Colon (tissue), 2 donors: ENCODE measurements around the gene TSHZ1.
A peak's percentile ranks its signal among the peaks of the same experiment; 100 is the strongest.

ENCODE experiments used
- FAIRE-seq: peaks from 2 replicates; lab custom pipeline; 2012; peaks lifted over from hg19 to GRCh38; lab: Jason Lieb, UNC
- donor health status: control.
- donor health status: control.

The TSHZ1 gene

DNA sequence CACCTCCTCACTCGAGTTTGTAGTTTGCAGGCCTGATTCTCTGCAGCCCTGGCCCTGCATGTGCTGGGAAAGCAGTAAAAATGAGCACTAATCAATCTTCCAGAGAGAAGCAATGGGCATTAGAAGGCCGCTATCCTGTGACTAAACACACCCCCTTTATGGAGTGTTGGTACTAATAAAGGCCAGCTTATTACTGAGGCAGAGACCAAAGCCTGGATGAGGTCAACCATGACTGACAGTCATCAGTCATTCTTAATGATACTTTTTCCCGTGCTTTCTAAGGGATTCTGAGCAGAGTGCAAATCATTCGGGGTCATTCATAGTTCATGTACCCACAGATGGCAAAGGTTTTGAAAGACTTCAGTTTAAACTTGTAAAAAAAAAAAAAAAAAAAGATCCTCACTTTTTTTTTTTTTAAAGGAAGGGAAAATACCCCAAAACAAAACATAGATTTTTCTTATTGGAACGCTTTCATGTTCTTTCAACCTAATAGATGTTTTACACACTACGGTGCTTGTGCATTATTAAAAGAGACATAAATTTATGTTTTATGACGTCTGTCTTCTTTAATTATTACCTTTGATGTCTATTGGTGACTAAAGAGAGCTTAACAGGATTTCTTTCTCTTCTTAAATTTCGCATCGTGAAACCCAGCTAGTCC, 13.2 kb downstream of the TSHZ1 start:
- no peak for FAIRE-seq

DNA sequence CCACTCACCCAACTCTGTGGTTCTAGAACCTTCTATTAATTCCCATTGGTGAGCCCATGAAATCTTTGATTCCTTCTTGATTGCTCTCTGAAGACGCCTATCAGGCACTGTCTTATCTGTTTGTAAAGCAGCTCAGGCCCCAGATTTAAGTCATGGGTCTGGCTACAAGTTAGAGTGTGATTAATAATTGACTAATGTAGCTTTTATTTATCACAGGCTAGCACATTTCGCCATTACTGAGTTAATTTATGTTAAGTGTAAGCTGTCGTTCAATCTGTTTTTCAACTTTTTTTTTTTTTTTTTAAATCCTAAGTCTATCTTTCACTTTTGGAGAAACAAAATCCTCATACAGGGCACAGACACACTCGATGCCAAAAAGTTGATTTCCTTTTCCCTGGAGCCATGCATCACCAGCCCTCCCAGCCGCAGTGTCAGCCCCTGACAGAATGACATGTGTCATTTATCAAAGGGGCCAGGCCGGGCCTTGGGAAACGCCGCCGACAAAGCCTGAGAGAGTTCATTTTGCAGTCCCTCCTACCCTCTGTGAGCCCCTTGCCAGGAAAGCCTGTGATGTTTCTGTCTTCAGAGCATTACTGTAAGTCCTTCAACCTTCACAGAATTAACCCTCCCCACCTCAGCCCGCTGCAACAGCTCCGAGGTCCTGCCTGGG, 15.8 kb downstream of the TSHZ1 start:
- no peak for FAIRE-seq

DNA sequence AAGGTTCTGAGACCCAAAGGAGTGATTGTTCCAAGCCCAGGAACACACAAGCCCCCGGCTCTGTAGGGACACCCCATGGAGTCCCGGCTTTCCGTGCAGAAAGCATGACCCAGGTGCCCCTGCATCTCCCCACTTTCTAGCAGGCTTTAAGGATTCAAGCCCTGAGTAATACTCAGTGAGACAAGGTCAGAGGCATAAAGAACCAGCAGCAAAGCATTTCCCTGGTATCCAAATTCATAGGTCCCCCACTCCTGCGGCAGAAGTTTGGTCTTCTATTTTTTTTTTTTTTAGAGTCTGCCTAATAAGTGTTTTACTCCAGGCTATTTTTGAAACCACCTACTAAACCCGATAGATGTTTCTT, 16.3 kb downstream of the TSHZ1 start:
- no peak for FAIRE-seq

DNA sequence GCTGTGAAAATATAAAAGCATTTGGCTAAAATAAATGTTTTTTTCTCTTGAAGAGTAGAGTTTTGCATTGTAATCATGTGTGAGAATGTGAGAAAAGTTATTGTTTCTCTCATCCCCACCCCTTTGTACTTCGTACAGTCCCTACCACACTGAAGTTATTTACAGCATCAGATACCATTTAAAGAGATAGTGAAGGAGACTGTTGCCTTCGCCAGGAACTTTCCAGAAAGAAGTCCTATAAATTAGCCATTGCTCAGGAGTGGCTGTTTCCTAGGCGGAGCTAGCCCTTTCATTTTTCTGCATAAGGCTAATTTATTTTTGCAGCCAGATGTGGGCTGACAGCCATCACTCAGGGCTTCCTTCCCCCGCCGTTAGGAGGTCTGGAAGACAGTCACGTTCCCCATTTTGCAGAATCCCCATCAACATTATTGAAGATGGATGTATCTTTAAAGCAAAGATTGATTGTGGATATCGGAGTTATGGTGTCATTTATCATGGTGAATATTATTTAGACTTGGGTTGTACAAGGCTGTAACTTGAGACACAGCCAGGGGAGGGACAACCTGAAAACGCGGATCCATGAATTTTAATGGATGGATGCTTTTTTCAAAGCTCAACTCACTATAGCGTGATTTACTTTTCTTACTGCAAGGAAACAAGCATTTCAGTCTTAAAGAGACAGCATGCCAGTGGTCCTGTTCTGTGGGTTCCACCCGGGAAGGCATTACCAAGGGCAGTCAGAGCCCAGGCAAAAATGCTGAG, 17.1 kb downstream of the TSHZ1 start:
- no peak for FAIRE-seq

DNA sequence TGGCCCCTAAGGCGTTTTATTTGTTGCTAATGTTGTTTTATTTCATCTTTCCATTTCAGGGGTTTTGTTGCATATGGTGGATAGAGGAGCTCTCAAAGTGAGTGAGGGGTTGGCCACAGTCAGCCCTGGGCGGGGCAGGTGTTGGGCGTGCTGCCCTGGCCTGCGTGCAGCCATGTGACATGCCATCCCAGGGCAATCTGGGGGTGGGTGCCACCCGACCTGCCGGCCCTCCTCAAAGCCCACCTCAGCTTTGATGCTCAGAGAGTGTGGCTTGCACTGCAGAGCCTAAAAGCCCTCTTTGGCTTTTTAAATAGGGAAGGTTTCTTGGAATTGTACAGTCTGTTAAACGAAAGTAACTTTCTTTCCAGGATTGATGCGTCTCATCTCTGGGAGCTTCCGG, 18.4 kb downstream of the TSHZ1 start:
- no peak for FAIRE-seq

DNA sequence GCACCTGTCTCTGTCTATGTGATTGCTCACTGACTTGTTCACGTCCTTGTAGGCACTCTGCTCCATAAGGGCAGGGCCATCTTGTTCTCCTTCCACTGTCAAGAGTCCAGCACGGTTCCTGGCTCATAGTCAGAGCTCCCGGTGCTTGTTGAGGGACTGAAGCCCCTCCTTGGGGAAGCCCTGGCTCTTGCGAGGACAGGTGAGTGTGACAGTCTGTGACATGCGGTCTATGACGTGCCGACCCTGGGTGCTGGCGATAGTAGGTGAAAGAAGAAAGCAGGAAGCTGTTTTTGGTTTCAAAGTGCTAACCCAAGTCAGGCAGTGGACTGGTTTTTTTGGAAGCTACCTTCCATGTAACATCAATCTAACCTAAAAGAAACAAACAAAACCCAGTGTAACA, 18.8 kb downstream of the TSHZ1 start:
- FAIRE-seq: no peak

DNA sequence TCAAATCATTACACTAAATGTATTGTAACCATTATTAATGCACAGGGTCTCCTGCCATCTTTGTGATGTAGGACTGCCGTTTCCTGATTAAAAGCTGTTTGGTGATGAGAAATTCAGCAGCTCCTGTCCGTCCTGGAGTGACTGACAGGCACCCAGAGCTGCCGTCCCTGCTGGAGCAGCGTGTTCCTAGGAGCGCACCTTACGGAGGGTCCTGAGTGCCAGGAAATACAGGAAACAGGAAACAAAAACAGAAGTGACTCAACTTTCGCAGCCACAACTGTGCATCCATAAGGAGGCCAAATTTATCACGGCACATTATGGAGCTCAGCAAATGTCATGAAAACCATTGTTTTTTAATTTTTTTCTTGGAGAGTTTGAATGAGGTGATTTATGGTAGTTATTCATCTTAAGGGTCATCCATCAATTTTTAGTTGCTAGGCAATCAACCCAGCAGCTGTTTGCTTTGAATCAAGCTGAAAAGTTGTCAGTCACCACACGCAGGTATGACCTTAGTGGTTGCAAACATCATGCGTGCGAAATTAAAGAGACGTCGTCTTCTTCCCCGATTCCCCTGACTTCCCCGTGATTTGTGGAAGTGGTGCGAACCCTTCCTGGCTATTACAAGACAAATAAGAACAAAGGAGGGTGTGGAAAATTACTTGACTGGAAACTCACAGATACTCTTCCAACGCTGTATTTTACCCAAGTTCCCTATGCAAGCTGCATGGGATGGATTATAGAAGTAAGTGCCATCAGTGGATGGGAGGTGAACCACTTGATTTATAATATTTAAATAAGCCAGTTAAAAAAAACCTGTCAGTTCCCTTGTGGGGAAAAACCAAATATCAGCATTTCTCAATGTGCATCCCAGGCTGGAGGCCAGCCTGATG, 19.8 kb downstream of the TSHZ1 start:
- FAIRE-seq: no peak

DNA sequence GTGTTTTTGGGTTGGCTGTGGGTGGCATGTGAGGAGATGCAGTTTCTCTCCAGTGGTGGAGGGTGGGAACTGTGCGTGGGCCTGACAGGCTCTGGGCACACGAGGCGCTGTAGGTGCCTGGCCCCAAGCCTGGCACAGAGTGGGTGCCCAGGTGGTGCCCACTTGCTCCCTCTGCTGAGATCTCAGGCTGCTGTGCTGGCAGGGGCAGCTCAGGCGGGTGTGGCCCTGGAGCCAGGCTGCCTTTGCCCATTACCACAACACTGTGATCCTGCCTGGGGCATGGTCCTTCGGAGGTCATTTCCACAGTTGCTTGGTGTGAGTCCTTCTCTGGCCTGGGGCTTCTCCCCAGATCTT, 20.4 kb downstream of the TSHZ1 start:
- no peak for FAIRE-seq

DNA sequence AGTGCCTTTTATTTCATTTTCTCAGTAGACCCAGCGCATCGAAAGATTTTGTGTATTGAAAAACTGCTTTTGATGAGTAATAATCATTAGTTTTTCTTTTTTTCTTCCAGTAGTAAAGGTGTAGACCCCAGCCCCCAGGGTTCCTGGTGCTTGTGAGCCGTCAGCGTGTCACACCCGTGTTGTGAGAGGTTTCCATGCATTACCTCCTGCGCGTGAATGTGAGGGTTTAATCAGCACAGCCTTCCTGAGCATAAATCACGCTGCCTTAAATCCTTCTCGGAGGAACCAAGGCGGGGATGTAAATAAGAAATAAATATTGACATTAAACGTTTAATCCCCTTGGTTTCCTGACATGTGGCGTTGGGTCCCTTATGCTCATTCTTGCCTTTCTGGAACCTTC, 24.3 kb downstream of the TSHZ1 start:
- no peak for FAIRE-seq

DNA sequence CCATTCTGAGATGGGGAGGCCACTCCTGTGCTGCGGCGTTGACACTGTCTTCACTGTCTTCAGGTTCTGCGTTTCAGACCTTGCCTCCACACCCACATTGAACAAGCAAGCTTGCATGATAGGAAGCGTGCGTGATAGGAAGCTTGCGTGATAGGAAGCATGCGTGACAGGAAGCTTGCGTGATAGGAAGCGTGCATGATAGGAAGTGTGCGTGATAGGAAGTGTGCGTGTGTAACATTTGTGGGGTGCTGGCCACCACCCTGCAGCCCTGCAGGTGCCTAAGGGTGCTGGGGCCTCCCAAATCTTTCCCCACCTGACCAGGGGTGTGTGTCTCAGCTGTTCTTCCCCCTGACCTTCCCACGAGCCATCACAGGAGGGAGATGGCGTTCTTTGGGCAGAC, 25.3 kb downstream of the TSHZ1 start:
- no peak for FAIRE-seq

DNA sequence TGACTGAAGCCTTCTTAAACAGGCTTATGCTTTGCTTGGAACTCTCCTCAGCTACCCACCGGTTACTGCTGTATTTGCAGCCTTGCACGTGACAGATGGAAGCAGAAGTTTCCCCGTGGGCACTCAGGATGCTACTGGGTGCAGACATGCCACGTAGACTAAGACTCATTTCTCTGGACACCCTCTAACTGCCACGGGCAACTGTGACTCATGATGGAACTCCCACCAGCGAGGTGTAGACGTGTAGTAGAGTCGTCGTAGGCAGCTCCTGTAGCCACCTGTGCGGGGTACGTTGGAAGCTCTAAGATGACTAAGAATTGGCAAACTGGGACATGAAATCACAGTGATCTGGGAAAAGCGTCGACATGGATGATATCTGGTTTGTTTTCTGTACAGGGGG, 27.5 kb downstream of the TSHZ1 start:
- no peak for FAIRE-seq

DNA sequence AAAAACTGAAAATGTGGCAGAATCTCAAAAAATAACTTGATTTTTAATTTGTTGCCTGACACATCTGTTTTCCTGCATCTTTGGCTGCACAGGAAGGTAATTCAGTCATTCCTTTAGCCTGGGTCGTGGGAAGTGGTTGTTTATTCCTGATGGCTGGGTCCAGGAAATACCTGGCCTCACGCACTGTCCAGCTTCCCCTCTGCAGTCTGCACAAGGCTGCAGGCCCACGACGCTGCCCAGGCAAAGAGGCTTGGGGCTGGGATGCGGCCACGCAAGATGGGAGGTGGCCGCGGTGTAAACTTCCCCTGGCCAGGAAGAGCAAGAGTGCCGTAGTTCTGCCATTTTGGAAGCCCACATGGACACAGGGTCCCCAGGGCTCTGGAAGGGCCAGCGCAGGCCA, 28.2 kb downstream of the TSHZ1 start:
- no peak for FAIRE-seq

DNA sequence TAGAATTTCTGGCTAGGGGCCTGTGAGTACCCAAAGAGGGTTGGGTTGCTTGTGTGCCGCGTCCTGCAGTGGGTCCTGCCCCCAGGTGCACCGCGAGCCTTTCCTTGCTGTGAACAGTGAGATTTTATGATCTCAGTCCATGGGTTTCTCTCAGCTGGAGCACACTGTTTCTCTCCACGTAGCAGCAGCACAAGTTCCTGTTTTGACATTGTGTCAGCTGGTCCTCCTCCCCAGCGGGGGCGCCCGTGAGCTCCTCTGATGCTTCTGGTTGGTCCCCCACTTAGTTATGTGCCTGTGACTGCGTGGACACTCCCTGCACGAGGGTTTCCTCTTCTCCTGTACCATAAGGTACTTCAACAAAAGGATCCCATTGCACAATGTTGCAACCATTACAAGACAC, 29.8 kb downstream of the TSHZ1 start:
- FAIRE-seq: no peak

DNA sequence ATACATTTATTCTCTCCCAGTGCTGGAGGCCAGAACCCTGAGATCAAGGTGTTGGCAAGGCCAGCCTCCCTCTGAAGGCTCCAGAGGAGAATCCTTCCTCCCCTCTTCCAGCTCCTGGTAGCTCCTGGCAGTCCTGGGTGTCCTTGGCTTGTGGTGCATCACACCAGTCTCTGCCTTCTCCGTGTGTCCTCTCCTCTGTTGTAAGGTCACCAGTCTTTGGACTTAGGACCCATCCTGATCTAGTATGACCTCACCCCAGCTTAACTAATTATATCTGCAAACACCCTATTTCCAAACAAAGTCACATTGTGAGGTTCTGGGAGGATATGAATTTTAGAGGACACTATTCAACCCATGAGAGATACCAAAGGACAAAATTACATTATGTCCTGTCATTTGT, 31.1 kb downstream of the TSHZ1 start:
- no peak for FAIRE-seq

DNA sequence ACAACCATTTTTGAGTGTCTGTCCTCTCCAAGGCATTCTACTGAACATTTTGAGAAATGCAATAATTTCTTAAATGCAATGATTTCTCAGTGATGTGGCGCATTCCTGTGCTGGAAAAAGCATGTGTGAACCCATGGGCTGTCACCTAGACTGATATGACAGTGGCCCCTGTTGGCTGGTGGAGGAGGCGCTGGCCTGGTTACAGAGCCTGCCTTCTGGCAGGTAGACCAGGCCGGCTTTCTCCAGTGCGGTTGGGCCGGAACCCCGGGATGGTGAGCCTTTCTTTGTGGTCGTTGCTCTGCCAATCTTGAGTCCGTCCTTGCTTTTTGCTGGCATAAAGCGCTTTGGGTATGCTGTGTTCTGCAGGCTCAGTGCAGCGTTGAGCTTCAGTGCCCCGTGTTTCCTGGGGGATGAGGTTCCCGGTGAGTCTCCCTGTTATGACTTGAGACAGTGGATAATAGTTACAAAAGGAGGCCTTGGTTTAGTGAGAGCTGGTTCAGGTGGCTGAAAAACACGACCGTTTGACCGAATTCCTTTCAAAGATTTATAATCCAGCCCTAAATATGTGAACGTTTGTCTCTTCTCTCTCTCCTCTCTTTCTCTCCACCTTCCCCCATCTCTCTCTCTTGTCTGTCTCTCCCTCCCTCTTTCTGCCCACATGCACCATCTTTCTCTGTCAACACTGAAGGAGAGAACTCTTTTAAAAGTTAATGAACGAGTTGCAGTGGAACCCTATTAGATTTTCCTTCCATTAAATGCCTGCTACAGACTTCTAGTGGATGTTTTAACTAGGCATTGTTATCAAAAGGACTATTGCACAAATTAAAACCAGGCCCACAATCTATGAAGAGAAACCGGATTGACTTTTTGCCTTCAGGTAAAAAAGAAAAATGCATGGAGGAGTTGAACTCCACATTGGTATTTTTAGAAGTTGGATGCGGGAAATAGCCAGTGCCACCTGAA, 34.0 kb downstream of the TSHZ1 start:
- FAIRE-seq: no peak

DNA sequence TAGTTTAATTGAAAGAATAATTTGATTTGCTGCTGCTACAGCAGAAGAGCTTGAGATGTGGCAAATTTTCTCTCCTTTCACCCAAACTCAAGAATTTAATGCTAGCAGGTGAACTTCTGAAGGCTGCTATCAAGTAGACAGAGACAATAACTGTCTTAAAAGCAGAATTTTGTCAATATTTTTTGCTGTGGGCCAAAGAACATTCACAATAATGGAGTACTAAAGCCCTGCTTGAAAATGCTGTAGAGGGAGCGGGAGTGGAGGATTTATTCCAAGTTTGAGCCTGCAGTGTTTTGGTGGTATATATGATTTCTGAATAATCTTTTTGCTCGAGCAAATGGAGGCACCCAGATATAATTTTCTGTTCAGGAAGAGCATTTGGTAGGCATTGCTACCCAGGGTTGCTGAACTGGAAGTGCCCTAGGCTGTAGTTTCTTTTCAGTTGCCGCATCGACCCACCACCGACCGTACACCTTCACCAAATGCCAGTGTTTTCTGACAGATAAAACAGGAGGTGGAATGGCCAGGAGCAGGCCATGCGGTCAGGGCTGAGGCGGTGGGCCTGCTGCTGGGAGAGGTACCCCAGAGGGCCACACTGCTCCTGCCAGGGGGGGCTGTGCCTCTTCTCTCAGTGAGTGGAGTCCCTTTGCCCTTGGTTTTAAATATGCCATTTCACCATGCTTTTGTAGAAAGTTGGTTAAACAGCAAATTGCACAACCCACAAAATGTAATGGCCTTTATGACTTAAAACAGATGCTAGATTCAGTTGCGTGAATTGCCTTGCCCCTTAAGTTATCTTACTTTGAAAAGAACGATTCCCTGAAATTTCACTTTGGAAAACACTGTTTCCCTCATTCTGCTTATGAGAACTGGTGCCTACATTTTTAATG, 36.4 kb downstream of the TSHZ1 start:
- FAIRE-seq: no peak

DNA sequence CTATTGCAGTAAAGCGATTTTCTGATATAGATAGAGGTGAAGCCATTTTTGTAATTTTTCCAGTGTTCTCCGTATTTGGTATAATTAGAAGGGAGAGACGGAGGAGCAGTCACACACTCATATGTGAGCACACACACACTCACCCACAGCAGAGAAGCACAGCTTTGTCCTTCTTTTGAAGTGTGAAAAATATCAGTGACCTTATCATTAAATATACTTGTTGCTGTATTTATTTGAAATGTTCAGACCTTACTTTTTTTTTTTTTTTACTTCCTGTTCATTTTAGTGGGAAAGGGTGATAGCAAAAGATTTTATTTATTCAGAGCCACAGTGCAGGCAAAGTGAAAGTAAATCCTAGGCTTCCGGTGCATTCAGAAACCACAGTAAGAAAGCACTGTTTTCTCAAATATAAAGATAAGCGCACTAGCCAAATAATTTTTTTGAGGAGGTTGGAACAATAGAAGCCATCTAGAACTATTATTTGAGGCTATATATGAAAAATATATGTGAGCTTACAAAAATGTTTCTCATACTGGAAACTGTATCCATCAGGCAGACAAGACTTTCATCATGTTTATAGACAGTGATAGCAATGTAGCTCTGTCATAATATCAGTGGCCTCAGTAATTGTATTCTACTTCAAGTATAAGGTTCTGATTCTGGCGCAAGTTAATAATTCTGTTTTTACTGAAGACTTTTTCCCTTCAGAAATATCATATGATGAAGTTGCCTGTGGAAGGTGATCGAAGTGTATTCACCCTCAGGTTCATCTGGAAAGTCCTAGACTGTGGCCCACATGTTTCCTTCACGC, 37.2 kb downstream of the TSHZ1 start:
- FAIRE-seq: peak; percentile 57

DNA sequence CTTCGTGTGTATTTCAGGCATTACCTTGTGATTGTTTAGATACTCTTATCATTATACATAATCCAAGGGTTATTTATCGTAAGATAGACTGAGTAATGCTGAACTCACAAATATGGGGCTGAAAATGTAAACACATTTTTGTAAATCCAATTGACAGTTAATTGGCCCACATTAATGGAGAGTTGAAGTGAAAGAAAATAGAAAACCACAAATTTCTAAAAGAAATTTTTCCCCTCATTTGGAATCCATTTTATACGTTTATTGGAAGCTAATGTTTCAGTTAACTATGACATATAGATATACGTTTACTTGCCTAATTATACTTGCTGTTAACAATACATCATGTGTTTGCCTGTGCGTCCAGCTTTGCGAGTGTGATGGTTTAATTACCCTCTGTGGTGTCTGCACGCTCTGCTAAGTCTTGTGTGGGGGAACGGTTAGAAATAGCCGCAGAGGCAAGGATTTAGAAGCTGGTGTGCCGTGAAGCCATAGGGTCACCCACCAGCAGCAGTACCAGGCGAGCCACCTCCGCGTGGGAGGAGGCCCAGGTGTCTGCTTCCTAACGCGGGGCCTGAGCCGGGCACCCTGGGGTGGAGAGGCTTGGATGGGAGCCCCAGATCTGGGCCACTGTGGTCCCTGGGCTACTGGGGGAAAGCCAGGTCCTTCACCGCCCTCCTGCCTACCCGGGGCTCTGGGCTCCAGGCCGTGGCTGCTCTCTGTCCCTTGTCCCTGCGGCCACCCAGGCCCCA, 38.0 kb downstream of the TSHZ1 start:
- FAIRE-seq: peak; percentile 49

DNA sequence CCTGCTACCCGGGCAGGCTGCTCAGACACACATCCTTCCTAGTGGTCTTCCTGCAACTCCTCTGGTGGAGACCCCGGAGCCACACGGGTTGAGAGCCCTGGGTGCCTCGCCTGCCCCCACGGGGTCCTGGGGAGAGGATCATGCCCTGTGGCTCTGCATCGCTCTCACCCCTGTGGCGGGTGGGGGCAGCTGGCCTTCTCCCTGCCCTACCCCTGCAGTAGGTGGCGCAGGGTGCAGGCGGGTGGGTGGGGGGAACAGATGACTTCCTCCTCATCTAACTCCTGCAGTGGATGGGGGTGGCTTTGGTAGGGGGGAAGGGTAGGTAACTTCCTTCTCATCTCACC, 38.5 kb downstream of the TSHZ1 start:
- FAIRE-seq: no peak
